Activated CD4-positive, alpha-beta T cell treated with anti-CD3 and anti-CD28 coated beads, Interleukin-2, Interleukin-6, amounts not matched to agents 100 ng/mL and 50 ng/mL, durations not matched to agents 16 hours and 8 hours (primary cell): Measurements from ENCODE around the gene MICALL2.

Experiments
- DNase-seq: peaks from one replicate; pipeline ENCODE4 v3.0.0-alpha.2; 2020

MICALL2 gene

DNA sequence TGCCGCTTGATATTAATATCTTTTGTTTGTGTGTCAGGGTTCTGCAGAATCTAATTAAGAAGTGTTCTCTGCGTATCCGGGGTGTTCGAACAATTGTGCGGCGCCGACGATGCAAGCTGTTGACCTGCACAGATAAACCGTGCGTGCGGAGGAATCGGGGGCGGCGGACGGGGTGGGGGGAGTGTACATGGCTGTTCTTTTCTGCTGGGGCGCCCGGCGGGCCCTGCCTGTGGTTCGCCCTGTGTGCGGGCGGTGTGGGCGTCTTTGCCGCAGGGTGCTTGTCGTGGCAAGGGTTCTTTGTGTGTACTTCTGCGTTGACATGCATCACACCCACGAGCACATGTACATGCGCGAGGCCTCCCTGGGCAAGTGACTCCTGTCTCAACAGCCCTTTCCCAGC is 47.9 kb downstream of the MICALL2 start:
- no peak for DNase-seq

DNA sequence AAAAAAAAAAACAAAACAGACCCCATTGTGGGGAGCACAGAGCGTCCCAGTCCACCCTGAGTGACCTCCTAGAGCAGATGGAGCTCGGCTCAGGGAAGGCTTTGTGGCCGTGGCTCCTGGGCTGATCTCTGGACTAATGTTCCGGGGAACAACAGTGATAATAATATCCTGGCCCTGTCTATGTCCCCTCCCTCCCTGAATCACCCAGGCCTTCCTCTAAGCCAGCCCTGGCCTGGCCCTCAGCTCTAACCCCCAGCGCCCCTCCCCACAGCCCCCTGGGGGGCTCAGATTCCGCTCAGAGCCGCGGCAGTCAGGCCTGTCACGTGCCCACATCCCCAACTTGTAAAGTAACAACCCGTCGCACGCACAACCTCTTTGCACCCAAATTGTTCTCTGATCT is 48.3 kb downstream of the MICALL2 start:
- no peak for DNase-seq

DNA sequence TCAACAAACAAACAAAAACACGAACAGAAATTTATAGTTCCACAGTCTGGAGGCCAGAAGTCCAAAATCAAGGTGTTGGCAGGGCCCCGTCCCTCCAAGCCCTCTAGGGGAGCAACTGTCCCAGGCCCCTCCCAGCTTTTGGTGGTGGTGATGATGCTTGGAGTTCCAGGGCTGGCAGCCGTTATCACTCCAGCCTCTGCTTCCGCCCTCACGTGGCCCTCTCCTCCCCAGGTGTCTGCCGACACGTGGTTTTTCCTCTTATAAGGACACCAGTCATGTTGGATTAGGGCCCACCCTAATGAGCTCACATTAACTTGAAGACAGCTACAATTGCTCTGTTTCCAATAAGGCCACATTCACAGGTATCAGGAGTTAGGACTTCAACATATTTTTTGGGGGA is 49.7 kb downstream of the MICALL2 start:
- DNase-seq: no peak

DNA sequence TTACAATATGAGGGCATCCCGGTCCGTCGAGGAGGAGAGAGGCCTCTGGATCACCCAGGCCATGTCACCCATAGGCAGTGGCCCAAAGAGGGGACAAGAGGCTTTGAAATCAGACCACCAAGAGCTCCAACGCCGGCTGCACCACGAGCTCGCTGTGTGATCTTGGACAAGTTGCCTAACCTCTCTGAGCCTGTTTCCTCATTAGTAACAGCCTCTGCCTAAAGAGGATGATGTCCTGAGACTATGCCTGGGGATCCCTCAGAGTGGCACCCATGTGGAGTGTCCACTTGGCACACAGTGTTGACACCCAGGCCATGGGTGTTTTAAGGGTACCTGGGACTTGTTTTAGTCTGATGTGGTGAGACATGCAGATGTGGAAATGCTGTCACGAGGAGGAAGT is 50.8 kb downstream of the MICALL2 start:
- no peak for DNase-seq

DNA sequence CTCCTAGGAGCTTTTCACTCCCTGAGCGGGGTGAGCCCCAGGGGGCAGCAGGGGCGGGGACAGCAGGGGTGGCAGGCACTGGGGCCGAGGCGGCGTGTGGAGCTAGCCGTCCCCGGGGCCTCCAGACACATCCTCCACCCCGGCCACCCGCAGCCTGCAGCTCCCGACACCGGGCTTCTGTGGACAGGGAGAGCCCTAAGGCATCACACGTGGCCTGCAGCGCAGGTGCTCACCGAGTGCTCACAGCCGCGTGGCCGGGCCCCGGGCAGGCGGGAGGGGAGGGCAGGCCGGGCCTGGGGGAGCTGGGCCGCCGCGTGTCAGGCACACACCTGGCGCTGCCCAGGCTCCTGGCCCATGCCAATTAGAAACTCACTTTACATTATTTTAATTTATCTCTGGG is 51.4 kb downstream of the MICALL2 start:
- DNase-seq: no peak

DNA sequence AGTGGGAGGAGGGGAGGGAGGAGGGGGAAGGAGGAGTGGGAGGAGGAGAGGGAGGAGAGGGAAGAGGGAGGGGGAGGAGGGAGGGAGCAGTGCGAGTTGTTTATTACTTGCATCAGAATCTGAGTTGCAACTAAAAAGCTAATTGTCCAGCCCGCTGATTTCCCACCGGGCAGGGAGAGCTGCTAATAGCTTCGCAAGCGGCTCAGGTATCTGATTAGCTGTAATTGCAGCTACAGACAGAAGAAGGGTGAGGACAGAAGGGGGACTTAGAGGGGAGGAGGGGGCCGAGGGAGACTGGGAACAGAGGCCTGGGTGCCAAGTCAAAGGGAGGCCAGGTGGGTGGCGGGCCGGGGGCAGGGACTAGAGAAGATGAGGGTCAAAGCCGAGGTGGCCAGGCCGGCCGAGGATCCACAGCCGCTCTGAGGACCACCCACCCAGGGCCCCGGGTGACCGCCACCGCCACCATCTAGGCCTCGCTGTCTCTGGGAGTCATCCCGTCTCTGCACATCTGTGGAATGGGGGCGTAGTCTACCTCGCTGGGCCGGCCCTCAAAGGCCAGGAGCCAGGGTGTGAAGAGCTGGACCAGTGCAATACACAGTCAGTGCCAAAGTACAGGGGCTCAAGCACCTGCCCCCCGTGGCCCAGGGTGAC is 54.2 kb downstream of the MICALL2 start:
- DNase-seq: no peak

DNA sequence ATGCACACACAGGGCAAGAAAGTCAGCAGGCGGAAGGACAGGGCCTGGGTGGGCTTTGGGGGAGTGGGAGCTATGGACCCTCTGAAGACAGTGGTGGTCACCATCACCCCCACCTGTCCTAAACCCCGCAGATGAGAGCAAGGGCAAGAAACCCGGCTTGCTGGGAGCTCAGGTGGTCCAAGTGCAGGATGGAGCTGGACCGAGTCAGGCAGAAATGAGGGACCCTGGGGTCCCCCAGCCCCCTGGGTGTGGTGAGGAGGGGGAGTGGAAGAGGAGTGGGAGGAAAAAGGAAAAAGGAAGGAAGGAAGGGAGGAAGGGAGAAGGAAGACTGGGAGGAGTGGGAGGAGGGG is 54.8 kb downstream of the MICALL2 start:
- DNase-seq: no peak

DNA sequence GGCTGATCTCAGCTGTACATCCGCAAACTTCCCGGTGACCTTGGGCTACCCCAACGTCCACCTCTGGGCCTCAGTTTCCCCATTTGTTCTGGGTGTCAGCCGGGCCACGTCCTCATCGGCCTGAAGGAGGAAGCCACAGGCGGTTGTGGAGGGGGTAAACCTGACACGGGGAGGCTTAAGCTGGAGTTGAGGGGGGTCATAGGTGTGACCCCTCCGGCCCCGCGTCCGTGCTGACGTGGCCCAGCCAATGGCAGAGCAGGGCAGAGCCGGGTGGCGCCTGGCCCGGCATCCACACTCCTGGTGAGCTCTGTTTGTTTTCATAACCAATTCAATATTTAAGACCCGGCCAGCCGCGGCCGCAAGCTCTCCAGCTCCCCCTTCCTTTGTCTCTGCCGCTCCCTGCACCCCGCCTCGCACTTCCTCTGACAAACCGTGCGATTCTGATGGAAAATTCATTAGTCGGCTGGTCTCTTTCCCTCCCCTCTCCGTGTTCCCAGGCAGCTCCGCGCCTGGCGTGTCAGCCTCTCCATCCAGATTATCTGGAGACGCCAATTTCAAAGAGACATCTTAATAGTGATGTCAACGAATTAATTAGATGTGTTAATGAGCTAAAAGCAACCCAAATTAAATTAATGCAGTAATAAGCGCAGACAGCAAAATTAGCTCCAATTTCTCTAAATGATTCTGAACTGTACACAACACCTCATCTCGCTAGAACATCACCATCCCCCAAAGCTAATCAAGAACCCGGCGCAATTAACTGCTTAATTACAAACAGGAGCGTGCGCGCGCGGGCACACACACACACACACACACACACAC is 55.4 kb downstream of the MICALL2 start:
- DNase-seq: no peak

DNA sequence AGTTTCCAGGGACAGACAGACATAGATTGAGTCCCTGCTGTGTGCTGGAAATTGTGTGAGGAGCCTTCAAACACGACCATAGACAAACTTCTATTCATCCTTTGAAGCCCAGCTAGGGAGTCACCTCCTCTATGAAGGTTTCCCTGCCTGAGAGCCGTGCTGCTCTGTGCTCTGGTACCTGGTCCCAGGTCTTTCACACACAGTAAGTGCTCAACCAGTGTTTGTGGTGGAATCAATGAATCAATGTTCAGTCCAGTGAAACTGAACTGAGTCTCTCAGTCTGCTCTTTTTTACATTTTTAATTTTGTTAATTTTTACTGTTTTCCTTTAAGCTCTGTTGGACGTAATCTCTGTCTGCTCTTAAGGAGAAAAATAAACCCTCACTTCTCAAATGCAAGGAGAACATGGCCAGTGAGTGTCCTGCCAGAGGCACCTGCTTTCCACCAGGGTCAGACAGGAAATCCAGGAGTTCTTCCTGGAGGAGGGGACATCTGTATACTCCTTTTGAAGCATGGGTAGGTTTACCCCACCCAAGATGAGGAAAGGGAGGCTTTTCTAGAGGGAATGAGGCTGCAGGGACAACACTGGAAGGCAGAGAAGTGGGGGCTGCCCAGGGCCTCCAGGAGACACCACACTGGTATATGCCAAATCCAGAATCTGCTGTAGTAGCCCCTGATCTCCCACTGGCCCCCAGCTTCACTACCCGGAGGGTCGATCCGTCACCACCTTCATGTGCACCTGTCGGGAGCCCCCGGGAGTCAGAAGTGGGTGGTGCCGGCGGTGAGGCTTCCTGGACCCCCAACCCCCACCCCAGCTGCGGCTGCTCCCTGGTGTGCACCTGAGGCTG is 56.3 kb downstream of the MICALL2 start:
- DNase-seq: no peak

DNA sequence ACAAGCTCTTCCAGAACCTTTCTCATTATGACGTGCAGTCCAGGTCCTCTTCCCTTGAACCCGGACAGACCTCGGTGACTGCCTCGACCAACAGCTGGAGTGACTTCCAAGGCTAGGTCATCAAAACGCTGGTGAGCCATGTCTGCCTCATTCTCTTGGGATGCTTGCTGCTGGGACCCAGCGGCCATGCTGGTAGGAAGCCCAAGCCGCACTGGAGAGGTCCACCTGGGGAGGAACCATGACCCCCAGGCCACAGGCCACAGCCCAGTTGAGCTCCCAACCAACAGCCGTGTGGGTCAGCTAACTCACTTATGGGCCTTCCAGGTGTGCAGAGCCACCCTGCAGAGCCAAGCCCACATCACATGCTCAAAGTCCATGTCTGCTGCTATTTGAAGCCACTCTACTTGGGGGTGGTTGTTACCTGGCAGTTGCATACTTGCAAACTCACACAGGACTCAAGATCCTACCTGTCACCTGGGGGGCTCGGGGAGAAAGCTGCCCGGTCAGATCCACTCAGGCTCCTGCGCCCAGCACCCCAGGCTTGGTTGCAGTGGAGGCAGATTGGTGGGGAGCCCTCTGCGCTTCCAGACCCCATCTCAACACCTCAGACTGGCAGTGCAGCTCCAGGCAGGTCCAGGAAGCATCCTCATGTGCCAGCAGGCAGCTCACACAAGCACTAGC is 57.0 kb downstream of the MICALL2 start:
- DNase-seq: no peak

DNA sequence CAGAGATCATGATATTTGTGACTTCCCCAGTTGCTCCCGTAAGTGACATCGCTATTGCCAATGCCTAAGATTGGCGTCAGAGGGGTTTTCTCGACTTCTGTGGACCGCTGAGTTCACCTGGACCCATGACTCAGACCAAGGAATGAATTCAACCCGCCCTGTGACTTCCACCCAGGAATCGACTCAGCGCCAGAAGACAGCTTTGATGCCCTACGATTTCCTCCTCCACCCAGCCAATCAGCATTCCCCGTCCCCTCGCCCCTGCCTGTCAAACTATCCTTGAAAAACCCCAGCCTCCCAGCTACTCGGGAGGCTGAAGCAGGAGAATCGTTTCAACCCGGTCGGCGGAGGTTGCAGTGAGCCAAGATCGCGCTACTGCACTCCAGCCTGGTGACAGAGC is 58.3 kb downstream of the MICALL2 start:
- DNase-seq: no peak

DNA sequence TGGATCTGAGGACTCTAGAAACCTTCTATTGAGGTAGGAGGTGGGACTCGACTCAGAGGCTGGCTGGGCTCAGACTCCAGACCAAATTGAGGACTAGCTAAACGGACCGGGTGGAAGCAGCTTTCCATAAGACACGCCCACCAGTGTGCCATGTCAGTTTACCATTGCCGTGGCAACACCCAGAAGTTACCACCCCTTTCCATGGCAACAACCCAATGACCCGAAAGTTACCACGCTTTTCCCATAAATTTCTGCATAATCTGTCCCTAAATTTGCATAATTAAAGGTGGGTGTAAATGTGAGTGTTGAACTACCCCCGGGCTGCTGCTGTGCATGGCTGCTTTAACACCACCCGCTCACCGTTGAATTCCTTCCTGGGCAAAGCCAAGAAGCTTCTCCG is 58.9 kb downstream of the MICALL2 start:
- DNase-seq: no peak

DNA sequence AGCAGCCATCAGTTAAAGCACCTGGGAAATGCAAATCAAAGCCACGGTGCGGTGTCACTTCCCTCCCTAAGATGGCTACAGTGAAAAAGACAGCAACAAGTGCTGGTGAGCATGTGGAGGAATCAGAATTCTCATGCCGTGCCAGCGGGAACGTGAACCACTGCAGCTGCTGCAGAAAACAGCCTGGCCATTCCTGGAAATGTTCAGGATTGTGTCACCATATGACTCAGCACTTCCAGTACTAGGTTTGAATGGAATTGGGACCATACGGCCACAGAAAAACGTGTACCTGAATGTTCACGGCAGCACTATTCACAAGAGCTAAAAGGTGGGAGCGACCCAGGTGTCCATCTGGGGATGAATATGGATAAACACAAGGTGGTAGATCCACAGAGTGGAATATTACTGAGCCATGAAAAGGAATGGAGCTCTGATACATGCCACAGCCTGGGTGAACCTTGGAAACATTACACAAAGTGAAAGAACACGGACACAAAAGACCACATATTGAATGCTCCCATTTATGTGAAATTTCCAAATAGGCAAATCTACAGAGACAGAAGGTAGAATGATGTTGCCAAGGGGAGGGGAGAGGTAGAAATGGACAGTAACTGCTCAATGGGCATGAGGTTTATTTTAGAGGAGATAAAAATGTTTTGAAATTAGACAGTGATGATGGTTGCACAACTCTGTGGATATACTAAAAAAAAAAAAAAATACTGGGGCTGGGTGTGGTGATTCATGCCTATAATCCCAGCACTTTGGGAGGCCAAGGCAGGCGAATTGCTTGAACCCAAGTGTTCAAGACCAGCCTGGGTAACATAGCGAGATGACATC is 61.6 kb downstream of the MICALL2 start:
- no peak for DNase-seq

DNA sequence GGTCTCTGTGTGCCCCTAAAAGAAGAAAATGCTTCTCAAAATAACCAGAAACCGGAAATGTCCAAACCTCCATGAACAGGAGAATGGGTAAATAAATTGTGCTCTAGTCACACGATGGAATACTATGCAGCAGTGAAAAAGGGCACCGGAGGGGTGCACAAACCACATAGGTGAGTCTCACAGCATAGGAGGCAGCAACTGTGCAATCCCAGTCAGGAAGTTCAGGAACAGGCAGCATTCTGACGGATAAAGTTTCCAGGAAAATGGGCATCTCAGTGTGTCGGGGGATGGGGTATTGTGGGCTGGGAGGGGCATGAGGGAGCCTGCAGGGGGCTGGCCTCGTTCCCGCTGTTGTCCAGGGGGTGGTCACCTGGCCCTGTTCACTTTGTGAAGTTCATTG is 63.1 kb downstream of the MICALL2 start:
- DNase-seq: no peak

DNA sequence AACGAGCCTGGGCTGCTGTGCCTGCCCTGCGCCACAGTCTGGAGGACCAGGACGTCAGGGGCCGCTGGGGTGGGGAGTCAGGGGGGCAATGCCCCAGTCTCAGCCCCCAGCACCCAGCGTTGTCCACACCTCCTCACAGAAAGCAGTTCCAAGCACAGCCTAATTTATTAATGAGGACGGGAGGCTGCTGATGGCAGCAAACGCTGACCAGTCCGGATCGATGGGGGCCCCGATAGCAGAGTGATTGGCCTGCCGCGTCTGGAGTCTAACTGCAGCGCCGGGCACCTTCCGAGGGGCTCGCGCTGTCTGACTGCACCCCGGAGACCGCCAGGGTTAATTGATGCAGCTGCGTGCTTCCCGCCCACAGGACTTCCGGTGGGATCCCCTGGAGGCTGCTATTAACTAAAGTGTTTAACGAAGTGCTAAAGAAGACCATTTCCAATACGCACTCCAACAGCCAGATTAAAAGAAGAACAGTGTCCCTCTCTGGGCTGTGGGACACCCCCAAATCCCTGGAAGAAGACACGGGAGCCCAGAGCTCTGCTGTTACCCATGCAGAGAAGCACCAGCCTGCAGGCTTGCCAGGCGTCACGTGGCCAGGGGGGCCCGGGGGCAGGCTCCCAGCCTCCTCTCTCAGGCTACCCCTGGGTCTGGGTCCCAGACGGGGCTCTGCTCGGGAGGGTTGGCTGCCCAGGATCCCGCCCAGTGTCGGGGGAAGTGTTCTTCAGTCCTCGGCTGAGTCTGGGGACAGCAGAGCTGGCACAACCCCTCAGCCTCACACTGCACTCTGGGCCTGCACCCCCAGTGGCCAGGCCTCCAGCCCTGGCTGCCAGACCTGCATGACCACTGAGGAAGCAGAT is 63.8 kb downstream of the MICALL2 start:
- no peak for DNase-seq

DNA sequence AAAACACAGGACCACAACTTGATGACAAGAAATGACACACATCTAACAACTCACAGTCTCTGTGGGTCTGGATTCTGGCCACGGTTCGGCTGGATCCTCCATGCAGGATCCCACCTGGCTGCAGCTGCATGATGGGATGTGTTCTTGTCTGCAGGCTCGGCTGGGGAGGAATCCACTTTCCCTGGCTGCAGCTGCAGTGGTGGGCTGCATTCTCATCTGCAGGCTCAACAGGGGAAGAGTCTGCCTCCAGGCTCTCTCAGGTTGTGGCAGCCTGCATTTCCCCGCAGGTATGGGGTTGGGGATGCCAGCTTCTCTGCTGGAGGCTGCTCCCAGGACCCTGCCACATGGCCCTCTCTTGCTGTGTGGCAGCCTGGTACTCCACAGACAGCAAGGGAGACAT is 64.9 kb downstream of the MICALL2 start:
- DNase-seq: no peak

DNA sequence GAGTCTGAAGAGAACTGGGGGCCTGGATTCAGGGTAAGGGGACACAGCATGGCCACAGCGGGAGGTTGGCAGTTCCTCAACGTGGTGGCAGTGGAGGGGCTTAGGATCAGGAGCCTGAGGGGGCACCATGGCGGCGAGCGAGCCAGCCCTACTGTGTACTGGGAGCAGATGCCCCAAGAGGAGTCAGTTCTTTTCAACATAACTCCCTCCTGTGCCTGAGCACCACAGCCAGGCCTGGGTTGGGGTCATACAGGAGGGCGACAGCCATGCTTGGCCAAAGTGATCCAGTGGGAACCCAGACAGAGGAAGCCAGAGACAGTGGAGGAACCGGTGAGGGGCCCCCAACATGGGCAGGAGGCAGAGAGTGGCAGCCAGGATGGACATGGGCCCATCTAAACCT is 65.8 kb downstream of the MICALL2 start:
- no peak for DNase-seq

DNA sequence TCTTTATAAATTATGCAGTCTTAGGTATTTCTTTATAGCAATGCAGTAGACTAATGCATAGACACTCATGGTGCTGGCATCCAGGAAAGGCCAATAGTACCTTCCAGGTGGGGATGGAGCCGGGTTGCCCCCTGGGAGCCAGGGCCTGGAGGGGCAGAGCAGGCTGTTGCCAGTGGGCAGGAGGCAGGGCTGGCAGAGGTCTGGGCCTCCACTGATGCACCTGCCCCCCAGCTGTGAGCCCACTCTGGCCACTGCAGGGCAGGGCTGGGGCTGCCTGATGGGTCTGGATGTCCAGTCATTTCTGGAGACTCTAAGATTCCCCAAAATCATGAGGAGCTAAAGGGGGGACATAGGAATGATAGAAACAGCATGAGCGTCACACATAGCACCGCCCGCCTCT is 66.7 kb downstream of the MICALL2 start:
- DNase-seq: no peak

DNA sequence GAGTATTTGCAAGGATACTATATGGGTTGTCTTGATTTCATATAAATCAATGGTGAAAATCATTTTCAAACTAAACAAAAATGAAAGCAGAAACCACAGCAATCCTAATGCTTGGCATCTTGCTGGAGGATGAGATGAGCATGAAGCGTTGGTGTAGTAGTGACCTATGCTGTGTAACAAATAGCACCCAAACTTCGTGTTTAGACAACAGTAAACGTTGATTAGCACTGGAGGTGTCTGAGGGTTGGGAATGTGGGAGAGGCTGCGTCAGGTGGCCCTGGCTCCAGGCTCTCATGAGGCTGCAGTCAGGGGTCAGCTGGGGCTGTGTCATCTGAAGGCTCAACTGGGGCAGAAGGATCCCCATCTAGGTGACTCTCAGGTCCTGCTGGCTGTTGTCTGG is 67.8 kb downstream of the MICALL2 start:
- DNase-seq: no peak

DNA sequence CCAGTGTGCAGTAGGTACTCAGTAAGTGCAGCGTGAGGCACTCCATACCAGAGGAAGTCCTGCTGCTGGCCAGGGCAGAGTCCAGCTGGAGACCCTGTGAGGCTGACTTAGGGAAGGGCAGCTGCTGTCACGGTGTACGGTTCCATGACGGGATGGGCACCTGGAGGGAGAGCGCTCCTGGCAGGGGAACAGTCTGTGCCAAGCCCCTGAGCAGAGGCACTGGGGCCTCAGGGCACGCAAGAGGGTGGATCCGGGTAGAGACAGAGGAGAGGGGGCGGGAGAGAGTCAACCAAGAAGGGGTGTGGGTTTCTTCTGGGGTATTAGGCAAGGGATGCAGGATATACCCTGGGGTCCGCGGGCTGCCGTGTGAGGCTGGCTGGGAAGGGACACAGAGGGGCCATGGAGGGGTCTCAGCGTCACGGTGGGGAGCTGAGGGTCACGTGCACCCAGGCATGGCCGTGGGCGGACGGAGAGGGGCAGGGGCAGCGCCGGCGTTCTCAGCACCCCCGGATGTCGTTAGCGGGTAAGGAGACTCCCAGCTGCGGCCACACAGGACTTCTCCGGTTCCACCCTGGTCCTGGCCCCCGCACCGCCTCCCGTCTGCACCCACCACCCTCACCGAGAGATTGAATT is 70.5 kb downstream of the MICALL2 start:
- no peak for DNase-seq
